GM21390 (cell line): ENCODE data around the gene KCNK17.
"Not testable (repeated sequence)": the region's sequence is repeated elsewhere in the genome, so short reads cannot be mapped to it uniquely, and the experiment has no call there.

Experiments
- ATAC-seq: cut with Tn5 transposase; IDR thresholded peaks from one replicate; pipeline ENCODE4 v1.9.1; 2021; ENCODE audit not compliant: unreplicated experiment

The KCNK17 gene

DNA sequence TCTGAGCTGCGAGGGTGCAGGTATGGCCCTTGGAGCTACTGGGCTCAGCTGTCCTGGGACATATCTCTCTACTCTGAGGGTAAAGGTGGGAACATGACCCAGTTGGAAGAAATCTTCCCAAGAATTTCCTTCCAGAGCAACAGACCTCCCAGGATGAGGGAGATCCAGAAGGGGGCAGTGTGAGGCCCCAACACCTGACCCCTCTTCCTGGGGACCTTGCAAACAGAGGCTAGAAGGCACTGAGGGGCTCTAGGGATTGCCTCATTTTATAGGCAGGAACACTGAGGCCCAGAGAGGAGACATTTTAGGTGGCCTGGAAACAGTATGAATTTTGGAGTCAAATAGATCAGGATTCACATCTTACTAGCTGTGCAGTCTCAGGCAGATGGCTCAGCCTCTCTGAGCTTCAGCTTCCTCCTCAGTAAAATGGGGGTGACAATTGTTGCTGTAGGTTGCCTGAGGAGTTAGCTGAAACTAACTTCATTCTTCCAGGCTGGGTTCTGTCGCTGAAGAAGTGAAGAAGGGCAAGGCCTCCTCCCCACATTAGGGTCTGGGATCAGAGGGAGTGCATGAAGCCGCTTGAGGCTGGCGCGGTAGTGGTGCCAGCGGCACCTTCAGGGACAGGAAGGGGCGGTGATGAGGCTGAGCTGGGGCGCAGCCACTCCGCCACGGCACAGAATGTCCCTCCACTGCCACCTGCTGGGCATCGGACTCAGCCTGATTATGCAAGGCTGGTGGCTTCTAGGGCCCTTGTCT, 11.4 kb downstream of the KCNK17 start:
- ATAC-seq: peak; percentile 87

DNA sequence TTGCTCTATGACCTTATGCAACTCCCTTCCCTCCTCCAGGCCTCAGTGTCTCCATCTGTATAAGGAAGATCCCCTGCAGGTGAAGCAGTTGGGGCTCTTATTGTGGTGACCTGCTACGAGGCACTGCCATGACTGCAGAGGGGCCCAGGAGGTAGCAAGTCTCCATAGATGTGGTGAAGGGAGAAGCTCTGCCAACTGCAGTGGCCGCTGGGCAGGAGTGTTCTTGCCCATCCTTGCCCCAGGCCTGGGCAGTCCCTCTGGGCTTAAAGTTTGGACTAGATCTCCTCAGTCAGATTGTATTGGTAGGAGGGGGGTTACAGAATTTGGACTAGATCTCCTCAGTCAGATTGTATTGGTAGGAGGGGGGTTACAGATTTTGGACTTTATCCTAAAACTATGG, 12.2 kb downstream of the KCNK17 start:
- ATAC-seq: no peak

DNA sequence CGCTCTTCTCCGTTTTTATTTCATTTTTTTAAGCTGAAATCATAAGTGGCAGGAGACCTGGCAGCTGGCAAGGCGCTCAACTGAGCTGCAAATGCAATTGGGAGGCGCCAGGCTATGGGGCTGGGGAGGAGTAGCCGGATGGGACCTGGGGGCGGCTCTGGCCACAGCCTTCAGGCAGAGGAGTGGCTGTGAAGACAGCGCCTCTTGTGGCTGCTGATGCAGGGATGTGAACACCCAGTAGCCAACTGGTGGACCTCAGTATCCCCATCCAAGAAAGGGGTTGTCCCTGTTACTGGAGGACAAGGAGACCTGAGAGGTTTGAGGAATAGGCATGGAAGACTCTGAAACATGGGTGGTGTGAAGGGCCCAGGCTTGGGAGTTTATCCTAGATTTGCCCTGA, 12.6 kb downstream of the KCNK17 start:
- no peak for ATAC-seq

GRCh38 chr6:39300739-39301138, 13.5 kb downstream of the KCNK17 start:
- ATAC-seq: no peak

- no peak for ATAC-seq
Observed at GRCh38 chr6:39298061-39298460, 16.2 kb downstream of the KCNK17 start.

DNA sequence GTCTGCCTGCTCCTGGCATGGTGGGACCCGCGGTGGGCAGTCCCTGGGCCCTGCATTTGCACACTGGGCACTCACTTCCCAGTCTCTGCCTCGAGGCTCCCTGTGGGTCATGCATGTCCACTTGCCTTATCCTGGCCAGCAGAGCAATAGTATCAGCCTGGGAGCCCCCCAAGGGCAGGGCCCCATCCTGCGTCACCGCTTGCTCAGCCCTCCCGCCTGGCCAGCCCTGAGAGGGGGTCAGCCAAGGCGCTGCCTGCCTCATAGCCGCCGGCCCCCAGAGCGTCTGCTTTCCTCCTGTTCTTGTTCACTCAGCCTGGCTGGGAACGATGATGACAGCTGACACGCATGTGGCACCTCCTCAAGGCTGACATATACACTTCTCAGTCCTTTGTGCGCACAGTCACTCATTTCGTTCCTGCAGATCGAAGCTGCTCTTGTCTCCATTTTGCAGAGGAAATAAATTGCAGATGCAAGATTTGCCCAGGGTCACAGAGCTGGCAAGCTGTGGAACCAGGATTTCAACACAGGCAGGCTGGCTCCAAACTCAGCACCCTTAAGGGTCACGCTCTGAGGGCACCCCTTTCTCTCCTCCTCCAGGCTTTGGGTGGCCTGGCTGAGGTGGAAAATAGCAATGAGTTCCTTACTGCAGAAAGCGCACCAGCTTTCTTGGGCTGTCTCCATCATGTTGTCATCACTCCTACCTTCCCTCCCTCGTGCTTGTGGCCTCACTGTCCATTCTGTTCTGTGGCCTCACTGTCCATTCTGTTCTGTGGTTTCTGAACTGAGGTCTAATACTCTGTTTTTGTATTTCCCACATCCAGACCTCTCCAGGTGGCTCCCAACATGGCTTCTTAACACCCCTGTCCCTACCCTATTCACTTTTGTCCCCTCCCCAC, 17.2 kb downstream of the KCNK17 start:
- ATAC-seq: no peak

GRCh38 chr6:39295611-39296011, 18.6 kb downstream of the KCNK17 start:
- no peak for ATAC-seq

DNA sequence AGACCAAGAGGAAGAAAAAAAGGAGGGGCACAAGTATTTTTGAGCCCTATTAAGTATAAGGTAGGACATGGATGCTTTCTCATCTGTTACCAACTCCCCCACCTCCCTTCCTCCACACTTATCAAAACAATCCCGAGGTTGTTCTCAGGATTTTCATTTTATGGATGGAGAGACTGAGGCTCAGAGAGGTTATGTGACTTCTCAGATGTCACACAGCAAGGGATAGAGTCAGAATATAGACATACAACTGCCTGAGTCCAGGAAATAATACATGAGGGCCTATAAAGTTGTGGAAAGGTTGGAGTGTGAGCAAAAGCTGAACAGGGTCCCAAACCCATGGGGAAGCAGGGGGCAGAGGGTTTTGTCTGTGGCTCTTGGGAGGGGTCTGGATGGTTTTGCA, 19.3 kb downstream of the KCNK17 start:
- ATAC-seq: no peak

DNA sequence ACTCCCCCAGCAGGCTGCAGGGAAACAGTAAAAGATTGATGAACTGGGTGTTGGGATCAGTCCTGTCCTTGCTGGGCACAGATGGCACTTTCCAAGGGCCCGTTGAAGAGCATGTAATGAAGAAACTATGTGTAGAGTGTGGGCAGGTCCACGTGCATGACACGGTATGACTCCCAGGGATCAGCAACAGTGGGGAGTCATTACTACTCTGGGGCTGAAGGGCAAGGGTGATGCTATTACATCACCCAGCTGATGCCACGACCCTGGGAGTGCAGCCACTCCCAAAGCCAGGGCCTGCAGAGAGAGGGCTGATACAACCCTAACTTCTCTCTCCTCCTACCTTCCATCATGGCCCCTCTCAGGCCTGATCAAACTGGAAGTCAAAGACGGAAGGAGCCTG, 20.1 kb downstream of the KCNK17 start:
- ATAC-seq: no peak

DNA sequence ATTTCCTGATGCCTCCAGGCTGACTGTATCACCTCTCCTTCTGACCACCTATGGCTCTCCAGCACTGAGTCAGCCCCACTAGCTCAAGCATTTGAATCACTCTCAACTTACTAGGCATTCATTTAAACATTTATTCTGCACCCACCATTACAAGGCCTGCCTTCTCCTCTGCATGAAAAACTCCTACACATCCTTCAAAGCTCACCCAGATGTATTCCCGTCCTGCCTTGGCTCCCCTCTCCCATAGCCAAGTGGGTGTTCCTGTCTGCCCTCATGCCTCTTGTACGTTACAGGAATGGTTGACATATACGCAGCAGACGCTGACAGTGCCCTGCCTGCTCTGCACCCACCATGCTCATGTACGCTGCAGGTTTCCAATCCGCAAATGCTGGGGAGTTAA, 21.6 kb downstream of the KCNK17 start:
- no peak for ATAC-seq

GRCh38 chr6:39289490-39289889, 24.7 kb downstream of the KCNK17 start:
- no peak for ATAC-seq

- no peak for ATAC-seq
Observed at GRCh38 chr6:39287601-39288000, 26.6 kb downstream of the KCNK17 start.

- not testable (repeated sequence) for ATAC-seq
Observed at GRCh38 chr6:39286596-39286995, 27.6 kb downstream of the KCNK17 start.

- ATAC-seq: no peak
Observed at GRCh38 chr6:39282774-39283173, 31.4 kb downstream of the KCNK17 start.

DNA sequence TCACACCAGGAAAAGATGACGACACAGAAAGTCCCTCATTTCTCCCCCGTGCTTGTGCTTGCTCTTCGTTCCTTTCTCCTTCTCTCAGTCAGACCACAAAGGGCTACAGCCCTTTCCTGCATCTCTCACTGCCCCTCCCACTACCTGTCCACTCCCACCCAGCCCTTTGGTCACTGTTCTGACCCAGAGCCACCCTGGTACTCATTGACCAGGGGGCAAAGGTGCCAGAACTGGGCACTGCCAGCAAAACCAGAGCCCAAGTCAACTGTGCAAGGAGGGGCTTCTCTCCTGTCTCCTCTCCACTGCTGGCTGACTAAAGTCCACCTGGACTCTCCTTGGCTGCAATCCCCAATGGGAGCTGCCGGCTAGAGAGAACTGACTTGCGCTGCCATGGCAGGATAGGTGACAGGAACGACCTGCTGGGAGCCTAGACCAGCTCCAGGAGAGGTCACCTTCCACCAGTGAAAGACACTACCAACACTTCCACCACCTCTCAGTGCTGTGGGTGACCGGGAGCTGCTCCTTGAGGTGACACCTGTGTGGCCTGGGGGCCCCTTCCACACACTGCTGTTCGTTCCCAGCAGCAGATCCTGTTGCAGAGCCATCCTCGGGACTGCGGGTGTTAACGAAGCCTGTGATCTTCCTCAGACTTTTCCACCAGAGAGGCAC, 32.8 kb downstream of the KCNK17 start:
- ATAC-seq: no peak

- no peak for ATAC-seq
Observed at GRCh38 chr6:39280247-39280731, 33.9 kb downstream of the KCNK17 start.

DNA sequence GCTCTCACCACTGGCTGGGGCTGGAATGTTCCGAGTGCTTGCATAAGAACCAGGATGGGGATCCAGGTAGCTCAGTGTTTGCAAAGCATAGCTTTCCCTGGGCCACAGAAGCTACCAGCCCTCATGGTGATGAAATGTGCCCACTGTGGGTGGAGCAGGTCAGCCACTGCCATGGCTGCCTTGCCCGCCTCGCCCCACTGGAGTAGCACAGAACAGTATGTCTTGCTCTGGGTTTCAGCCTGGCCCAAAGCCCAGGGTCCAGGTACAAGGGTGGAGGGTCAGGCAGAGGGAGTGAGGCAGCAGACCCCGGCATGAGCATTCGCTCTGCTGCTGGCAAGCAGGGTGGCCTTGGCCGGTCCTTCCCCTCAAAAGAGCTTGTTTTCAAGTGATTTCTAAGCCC, 34.7 kb downstream of the KCNK17 start:
- no peak for ATAC-seq

DNA sequence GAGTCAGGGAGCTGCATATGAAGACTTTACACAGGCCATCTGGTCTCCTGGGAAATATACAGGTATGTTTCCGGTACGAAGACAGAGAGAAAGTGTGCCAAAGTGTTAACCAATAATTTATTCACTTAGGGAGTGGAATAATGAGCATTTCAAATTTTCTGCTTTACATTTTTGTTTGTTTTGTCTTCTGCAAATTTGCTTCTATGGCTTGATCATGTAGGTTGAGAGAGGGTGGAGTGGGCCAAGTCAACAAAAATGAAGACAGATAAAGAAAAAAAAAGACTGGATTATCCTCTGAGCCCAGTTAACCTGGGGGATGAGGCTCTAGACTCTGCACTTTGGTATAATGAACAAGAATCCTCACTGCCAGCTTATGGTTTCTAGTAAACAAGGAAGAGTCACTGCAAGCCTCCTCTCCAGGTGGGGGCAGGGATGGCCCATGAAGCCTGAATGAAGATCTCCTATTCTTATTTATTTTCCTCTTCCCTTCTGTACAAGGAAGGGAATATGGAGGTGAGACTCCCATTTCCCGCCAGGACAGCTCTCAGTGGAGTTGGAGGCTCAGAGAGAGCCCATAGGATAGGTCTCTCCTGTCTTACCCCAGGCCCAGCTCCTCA, 37.7 kb downstream of the KCNK17 start:
- ATAC-seq: no peak

GRCh38 chr6:39274903-39275302, 39.3 kb downstream of the KCNK17 start:
- ATAC-seq: no peak

GRCh38 chr6:39274471-39274870, 39.7 kb downstream of the KCNK17 start:
- ATAC-seq: no peak

DNA sequence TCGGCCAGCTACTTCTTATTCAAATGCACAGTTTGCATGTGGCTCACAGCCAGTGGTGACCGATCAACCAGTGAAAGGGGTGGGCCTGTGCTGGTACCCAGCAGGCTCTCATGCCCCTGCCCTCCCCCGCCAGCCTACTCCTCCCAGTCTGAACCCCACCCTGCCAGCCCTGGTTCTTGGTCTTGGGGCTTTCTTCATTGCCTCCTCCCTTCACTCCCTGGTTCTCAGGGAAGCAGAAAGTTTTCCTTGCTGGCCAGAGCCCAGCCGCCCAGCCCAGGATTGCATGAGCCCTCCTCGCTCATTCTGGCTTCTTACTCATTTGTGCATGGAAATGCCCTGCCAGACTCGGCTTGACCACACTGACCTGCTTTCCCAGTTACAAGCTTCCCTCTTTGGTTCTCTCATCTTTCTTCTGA, 40.8 kb downstream of the KCNK17 start:
- no peak for ATAC-seq
